ENCODE measurements around the gene KLHL22.

Gene KLHL22

DNA sequence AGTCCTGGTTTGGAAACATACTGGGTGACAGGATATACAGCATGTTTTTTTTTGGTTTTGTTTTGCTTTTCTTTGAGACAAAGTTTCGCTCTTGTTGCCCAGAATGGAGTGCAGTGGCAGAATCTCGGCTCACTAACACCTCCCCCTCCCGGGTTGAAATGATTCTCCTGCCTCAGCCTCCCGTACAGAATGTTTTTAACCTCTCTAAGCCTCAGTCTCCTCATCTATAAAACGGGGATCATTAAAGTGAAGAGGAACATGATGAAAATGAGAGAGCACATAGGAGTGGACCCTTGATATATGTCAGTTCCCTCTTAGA lies 29.9 kb downstream of the KLHL22 start:
- in situ Hi-C loops (cut with MboI; ENCODE audit: low pct_unique_long_range_greater_than_20kb, low sequenced_read_pairs, unreplicated experiment): no loop called here
- TF ChIP-seq, protein P1, sequence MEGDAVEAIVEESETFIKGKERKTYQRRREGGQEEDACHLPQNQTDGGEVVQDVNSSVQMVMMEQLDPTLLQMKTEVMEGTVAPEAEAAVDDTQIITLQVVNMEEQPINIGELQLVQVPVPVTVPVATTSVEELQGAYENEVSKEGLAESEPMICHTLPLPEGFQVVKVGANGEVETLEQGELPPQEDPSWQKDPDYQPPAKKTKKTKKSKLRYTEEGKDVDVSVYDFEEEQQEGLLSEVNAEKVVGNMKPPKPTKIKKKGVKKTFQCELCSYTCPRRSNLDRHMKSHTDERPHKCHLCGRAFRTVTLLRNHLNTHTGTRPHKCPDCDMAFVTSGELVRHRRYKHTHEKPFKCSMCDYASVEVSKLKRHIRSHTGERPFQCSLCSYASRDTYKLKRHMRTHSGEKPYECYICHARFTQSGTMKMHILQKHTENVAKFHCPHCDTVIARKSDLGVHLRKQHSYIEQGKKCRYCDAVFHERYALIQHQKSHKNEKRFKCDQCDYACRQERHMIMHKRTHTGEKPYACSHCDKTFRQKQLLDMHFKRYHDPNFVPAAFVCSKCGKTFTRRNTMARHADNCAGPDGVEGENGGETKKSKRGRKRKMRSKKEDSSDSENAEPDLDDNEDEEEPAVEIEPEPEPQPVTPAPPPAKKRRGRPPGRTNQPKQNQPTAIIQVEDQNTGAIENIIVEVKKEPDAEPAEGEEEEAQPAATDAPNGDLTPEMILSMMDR (IDR thresholded peaks at IDR 0.05; ENCODE audit: extremely low read depth, insufficient read depth, missing control alignments): no peak

DNA sequence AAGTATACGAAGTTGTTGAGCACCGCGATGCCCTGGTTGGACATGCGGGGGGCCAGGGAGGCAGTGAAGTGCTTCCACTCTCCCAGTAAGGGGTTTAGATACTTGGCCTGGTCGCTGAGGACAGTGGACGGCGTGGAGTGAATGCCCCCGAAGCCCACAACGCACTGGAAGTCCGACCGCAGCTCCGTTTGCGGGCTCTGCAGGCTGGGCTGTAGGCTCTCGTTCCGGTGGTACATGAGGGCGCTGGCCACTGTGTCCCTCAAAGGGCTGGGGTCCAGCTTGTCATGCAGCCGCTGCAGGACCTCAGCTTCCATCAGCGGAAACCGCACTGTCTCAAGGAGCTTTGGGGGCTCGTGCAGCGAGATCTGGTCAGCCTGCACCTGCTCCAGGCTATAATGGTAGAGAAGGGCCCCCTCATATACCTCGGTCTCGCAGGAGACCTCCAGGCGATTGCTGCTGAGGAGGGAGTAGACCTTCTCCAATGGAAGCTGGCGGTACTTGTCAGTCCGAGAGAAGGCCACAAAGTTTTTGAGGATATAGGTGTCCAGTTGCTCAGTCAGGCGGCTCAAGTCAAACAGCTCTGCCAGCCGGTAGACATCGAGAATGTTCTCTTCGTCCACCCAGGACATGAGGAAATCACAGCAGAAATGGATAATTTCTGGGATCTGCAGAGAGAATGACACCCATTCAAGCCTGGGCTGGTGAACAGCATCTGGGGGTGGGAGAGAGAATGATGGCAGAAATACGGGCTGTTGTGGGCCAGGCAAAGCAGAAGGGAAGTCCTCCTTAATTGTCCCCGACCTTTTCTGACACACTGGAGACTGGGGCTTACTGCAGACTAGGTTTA lies 30.5 kb downstream of the KLHL22 start:
- no peak for DNase-seq (ENCODE audit: low spot score)
- TF ChIP-seq, protein P1 (IDR thresholded peaks at IDR 0.05; ENCODE audit: extremely low read depth, insufficient read depth, missing control alignments): no peak
- in situ Hi-C loops (cut with MboI; ENCODE audit: low pct_unique_long_range_greater_than_20kb, low sequenced_read_pairs, unreplicated experiment): no loop called here

More for the DNA sequence above, 29.9 kb downstream of the KLHL22 start:
- DNase-seq (ENCODE audit: low spot score): no peak

DNA sequence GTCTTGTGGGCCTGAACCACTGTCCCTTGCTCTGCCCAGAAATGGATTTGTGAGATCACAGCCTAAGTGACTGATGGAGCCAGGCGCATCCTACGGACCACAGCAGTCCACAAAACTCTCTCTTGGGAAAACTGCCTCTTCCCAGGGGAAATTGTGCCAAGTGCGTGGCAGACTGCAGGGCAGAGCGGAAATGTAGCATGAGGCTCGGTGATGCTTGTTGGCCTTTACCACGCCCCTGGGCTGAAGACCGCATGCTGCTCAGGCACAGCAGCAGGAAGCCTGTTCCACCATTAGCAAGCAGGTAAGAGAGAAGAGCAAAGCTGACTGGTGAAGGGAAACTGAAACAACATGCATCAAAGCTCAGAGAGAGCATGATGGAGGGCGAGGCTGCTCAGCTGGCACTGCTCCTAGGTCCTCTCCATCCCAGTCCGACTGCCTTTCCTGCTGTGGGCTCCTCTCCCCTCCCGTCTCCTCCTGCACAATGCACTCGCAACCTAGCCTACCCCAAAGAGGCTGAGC lies 31.4 kb downstream of the KLHL22 start:
- DNase-seq (ENCODE audit: low spot score): peak; percentile 50
- TF ChIP-seq, protein P1 (IDR thresholded peaks at IDR 0.05; ENCODE audit: extremely low read depth, insufficient read depth, missing control alignments): no peak
- in situ Hi-C loops (cut with MboI; ENCODE audit: low pct_unique_long_range_greater_than_20kb, low sequenced_read_pairs, unreplicated experiment): no loop called here

DNA sequence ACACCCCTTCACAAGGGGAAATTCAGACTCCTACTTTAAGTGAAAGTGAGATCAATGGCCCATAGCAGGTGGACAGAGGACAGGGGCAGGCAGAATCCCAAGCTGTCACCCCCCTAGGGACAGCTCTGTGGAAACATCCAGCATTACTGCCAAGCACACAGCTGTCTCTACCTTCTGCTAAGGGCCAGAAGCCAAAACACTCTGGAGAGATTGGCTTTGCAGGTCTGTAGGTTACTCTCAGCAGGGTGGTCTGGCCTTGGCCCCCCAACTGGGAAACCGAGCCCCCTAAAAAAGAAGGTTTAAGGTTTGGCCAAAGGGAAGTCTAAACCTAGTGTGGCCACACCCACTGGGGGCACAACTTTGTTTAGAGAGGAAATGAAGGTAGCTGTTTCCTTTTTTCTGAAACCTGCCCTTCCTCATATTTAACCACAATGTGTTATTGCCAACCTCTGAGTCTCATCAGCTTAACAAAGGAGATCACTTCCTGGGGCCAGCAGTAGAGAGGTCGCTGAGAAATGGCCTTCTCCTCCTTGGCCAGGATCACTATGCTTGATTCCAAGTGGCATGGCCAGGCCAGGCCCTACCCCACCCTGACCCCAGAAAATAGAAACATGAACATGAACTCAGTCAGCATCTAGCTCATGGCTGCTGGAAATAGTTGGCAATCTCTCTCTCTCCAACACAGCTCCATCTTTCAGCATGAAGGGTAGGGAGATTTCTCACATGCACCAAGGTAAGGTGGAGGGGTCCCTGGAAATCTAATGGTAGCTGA lies 32.1 kb downstream of the KLHL22 start:
- in situ Hi-C loops (cut with MboI; ENCODE audit: low pct_unique_long_range_greater_than_20kb, low sequenced_read_pairs, unreplicated experiment): no loop called here
- DNase-seq (ENCODE audit: low spot score): no peak
- TF ChIP-seq, protein P1 (IDR thresholded peaks at IDR 0.05; ENCODE audit: extremely low read depth, insufficient read depth, missing control alignments): no peak

DNA sequence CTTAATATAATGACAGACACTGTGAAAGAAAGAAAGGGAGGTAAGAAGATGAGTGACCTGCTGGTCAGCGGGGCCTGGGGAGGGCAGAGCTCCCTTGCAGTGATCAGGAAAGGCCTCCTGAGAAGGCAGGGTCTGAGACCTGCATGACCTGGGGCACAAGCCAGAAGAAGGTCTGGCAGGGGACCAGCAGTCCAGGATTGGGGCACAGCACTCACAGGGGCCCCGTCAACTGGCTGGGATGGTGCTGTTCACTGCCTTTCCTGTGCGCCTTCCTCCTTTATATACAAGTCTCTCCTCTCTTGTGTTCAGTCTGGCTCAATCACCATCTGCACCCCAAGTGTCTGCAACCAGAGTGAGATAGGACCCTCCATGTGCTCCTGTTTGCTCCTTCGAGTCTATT lies 35.7 kb downstream of the KLHL22 start:
- TF ChIP-seq, protein P1 (IDR thresholded peaks at IDR 0.05; ENCODE audit: extremely low read depth, insufficient read depth, missing control alignments): no peak
- DNase-seq (ENCODE audit: low spot score): no peak
- in situ Hi-C loops (cut with MboI; ENCODE audit: low pct_unique_long_range_greater_than_20kb, low sequenced_read_pairs, unreplicated experiment): no loop called here

DNA sequence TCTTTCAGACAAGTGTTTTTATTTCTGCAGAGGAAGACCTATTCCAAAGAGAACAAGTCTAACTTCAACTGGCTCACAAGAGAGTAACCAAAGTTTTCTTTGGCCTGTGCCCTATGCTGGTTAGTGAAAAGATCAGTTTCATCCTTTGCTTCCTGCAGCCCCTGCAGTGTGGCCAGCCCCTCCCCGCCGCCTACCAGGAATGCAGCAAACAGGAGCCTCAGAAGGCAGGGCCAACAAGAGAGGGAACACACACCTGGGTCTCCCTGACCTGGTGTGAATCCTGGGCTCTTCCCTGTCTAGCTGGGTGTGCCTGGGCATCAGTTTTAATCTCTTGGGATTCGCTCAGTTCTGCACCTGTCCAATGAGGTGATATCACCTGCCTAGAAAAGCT lies 36.4 kb downstream of the KLHL22 start:
- TF ChIP-seq, protein P1 (IDR thresholded peaks at IDR 0.05; ENCODE audit: extremely low read depth, insufficient read depth, missing control alignments): no peak
- no peak for DNase-seq (ENCODE audit: low spot score)
- in situ Hi-C loops (cut with MboI; ENCODE audit: low pct_unique_long_range_greater_than_20kb, low sequenced_read_pairs, unreplicated experiment): no loop called here

Measured in GM13977 (cell line).